Measurements from ENCODE around the gene ZC3H6.

ZC3H6 gene

GRCh38 chr2:112318515-112318914 is 43.1 kb downstream of the ZC3H6 start:
- Histone ChIP-seq H3K36me3 (replicated peaks; ENCODE audit: insufficient read depth, low read length) (no peaks in the 10 kb centered on the region), H3F3A (ENCODE audit: insufficient read depth, low read length) (no peaks in the 10 kb centered on the region), H3K9me3 (replicated peaks; ENCODE audit: insufficient read depth, low read length) (no peaks in the 10 kb centered on the region), H3K27me3 (replicated peaks; ENCODE audit: insufficient read depth, low read length) (no peaks in the 10 kb centered on the region), H3K4me3 (ENCODE audit: low read length) (no peak overlapping the region), H3K79me2 (ENCODE audit: low read length) (no peaks in the 10 kb centered on the region), H3K4me1 (ENCODE audit: low read length) (no peaks in the 10 kb centered on the region), H3K27ac (ENCODE audit: low read length) (no peak overlapping the region), H3K4me2 (ENCODE audit: low read depth, low read length) (no peak overlapping the region), H2AFZ (ENCODE audit: low read length) (no peak overlapping the region), H3K9me2 (replicated peaks; ENCODE audit: insufficient read depth, low read length) (no peaks in the 10 kb centered on the region), H4K20me1 (ENCODE audit: insufficient read depth, low read length) (no peaks in the 10 kb centered on the region; the same call in 1 of the 2 replicates), H3K9ac (ENCODE audit: low read length) (no peak overlapping the region)
- no peak for DNase-seq
- TF ChIP-seq EZH2 (optimal IDR thresholded peaks at IDR 0.05; ENCODE audit: low read depth, low read length) (no peak), EZH2phosphoT487 (IDR thresholded peaks at IDR 0.05; ENCODE audit: low read length) (no peak)
- TF ChIP-seq, protein P1, sequence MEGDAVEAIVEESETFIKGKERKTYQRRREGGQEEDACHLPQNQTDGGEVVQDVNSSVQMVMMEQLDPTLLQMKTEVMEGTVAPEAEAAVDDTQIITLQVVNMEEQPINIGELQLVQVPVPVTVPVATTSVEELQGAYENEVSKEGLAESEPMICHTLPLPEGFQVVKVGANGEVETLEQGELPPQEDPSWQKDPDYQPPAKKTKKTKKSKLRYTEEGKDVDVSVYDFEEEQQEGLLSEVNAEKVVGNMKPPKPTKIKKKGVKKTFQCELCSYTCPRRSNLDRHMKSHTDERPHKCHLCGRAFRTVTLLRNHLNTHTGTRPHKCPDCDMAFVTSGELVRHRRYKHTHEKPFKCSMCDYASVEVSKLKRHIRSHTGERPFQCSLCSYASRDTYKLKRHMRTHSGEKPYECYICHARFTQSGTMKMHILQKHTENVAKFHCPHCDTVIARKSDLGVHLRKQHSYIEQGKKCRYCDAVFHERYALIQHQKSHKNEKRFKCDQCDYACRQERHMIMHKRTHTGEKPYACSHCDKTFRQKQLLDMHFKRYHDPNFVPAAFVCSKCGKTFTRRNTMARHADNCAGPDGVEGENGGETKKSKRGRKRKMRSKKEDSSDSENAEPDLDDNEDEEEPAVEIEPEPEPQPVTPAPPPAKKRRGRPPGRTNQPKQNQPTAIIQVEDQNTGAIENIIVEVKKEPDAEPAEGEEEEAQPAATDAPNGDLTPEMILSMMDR (IDR thresholded peaks at IDR 0.05; ENCODE audit: low read length) = no peak

- no peak overlapping the region for H2AFZ ChIP-seq (ENCODE audit: low read length)
- H3K79me2 ChIP-seq (ENCODE audit: low read length) = no peaks in the 10 kb centered on the region
Measured at GRCh38 chr2:112321375-112322320, 46.3 kb downstream of the ZC3H6 start.

DNA sequence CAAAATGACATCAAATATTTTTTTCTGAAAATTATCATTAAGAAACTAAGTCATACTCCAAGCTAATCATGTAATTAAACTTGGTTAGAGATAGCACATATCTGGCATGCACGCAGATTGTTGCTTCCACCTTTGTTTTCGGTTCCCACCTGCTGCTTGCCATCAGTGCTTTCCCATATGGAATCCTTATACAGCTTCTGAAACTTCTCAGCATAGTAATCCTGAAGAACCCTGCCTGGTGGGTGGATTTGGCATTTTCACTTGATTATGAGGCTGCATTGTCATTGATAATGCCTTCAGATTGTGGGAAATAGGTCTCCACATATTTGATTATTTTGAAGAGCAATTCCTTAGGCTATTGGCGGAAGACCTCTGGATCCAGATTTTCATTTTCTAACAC is 47.5 kb downstream of the ZC3H6 start:
- DNase-seq = no peak
- TF ChIP-seq EZH2phosphoT487 (IDR thresholded peaks at IDR 0.05; ENCODE audit: low read length) (no peak), EZH2 (optimal IDR thresholded peaks at IDR 0.05; ENCODE audit: low read depth, low read length) (no peak)
- TF ChIP-seq, protein P1 (IDR thresholded peaks at IDR 0.05; ENCODE audit: low read length) = no peak
- Histone ChIP-seq H3K36me3 (replicated peaks; ENCODE audit: insufficient read depth, low read length) (no peaks in the 10 kb centered on the region), H3F3A (ENCODE audit: insufficient read depth, low read length) (no peaks in the 10 kb centered on the region), H3K9me2 (replicated peaks; ENCODE audit: insufficient read depth, low read length) (no peaks in the 10 kb centered on the region), H3K79me2 (ENCODE audit: low read length) (no peaks in the 10 kb centered on the region), H3K27me3 (replicated peaks; ENCODE audit: insufficient read depth, low read length) (no peaks in the 10 kb centered on the region), H3K4me1 (ENCODE audit: low read length) (no peaks in the 10 kb centered on the region), H3K4me3 (ENCODE audit: low read length) (no peak overlapping the region), H3K9me3 (replicated peaks; ENCODE audit: insufficient read depth, low read length) (no peaks in the 10 kb centered on the region), H3K9ac (ENCODE audit: low read length) (no peak overlapping the region), H2AFZ (ENCODE audit: low read length) (no peak overlapping the region), H3K27ac (ENCODE audit: low read length) (no peak overlapping the region), H3K4me2 (ENCODE audit: low read depth, low read length) (no peak overlapping the region), H4K20me1 (ENCODE audit: insufficient read depth, low read length) (no peaks in the 10 kb centered on the region; the same call in 1 of the 2 replicates)

More at GRCh38 chr2:112321375-112322320, 46.3 kb downstream of the ZC3H6 start:
- Histone ChIP-seq H3K9me2 (replicated peaks; ENCODE audit: insufficient read depth, low read length) (no peaks in the 10 kb centered on the region), H3K9me3 (replicated peaks; ENCODE audit: insufficient read depth, low read length) (no peaks in the 10 kb centered on the region), H3K36me3 (replicated peaks; ENCODE audit: insufficient read depth, low read length) (no peaks in the 10 kb centered on the region), H4K20me1 (ENCODE audit: insufficient read depth, low read length) (no peaks in the 10 kb centered on the region; the same call in 1 of the 2 replicates), H3K9ac (ENCODE audit: low read length) (no peak overlapping the region), H3K4me2 (ENCODE audit: low read depth, low read length) (no peak overlapping the region), H3K27me3 (replicated peaks; ENCODE audit: insufficient read depth, low read length) (no peaks in the 10 kb centered on the region), H3K4me1 (ENCODE audit: low read length) (no peaks in the 10 kb centered on the region), H3K4me3 (ENCODE audit: low read length) (no peak overlapping the region), H3F3A (ENCODE audit: insufficient read depth, low read length) (no peaks in the 10 kb centered on the region), H3K27ac (ENCODE audit: low read length) (no peak overlapping the region)
- DNase-seq = no peak
- TF ChIP-seq EZH2 (optimal IDR thresholded peaks at IDR 0.05; ENCODE audit: low read depth, low read length) (no peak), EZH2phosphoT487 (IDR thresholded peaks at IDR 0.05; ENCODE audit: low read length) (no peak)
- TF ChIP-seq, protein P1 (IDR thresholded peaks at IDR 0.05; ENCODE audit: low read length) = no peak
